SU-DHL-6 (cell line): ENCODE measurements around the gene NAV3.
"Not testable (repeated sequence)": the region's sequence is repeated elsewhere in the genome, so short reads cannot be mapped to it uniquely, and the experiment has no call there.

Experiments
- H2AFZ ChIP-seq: fragments of 200-600 bp; sonication (generic); 2 replicates; pipeline ENCODE4 v1.6.1; 2014; ENCODE audit warnings: low read depth, mild to moderate bottlenecking, moderate library complexity, mixed read lengths, antibody characterized with exemption, low read length; ENCODE audit not compliant: severe bottlenecking
- H3F3A ChIP-seq: fragments of 200-600 bp; shearing (Covaris generic); 2 replicates; pipeline ENCODE4 v1.6.0; 2016; ENCODE audit warnings: antibody characterized with exemption, mild to moderate bottlenecking; ENCODE audit not compliant: insufficient read depth
- H3K27ac ChIP-seq: fragments of 200-600 bp; sonication (generic); 2 replicates; pipeline ENCODE4 v1.5.1; 2016; ENCODE audit warnings: low read depth, mild to moderate bottlenecking, low read length, moderate library complexity, mixed read lengths
- H3K27me3 ChIP-seq: fragments of 200-600 bp; sonication (generic), shearing (Covaris generic); 2 replicates; pipeline ENCODE4 v1.6.0; 2014; ENCODE audit warnings: mild to moderate bottlenecking, low read length
- H3K36me3 ChIP-seq: fragments of 200-600 bp; sonication (generic); 2 replicates; pipeline ENCODE4 v1.6.1; 2014; ENCODE audit warnings: mild to moderate bottlenecking, low read length, mixed read lengths
- H3K4me2 ChIP-seq: fragments of 300-600, 200-600 bp; shearing (Covaris generic), sonication (generic); 2 replicates; pipeline ENCODE4 v1.6.0; 2014; ENCODE audit warnings: low read length, low read depth, mild to moderate bottlenecking; ENCODE audit not compliant: poor library complexity, severe bottlenecking
- H3K4me3 ChIP-seq: fragments of 200-600 bp; sonication (generic); 2 replicates; pipeline ENCODE4 v1.5.1; 2014; ENCODE audit warnings: antibody characterized with exemption, low read length, mild to moderate bottlenecking, mixed read lengths; ENCODE audit not compliant: insufficient read depth, poor library complexity, severe bottlenecking
- H3K79me2 ChIP-seq: fragments of 200-600 bp; sonication (generic); 2 replicates; pipeline ENCODE4 v1.6.1; 2014; ENCODE audit warnings: mild to moderate bottlenecking, low read length, moderate library complexity; ENCODE audit not compliant: insufficient read depth
- H3K9ac ChIP-seq: fragments of 200-600 bp; sonication (generic); 2 replicates; pipeline ENCODE4 v1.7.0; 2014; ENCODE audit warnings: mild to moderate bottlenecking, low read length
- H3K9me2 ChIP-seq: fragments of 200-600 bp; sonication (generic); replicated peaks from 2 replicates; pipeline ENCODE4 v1.6.1; 2014; ENCODE audit warnings: low read length; ENCODE audit not compliant: insufficient read depth
- H3K9me3 ChIP-seq: fragments of 200-600 bp; sonication (generic); 2 replicates; pipeline ENCODE4 v1.6.1; 2014; ENCODE audit warnings: low read length, mixed read lengths; ENCODE audit not compliant: insufficient read depth
- H4K20me1 ChIP-seq: fragments of 200-600 bp; sonication (generic); 2 replicates; pipeline ENCODE4 v1.6.1; 2014; ENCODE audit warnings: low read depth, mild to moderate bottlenecking, antibody characterized with exemption, low read length, moderate library complexity, mixed read lengths
- EZH2phosphoT487 ChIP-seq: fragments of 200-600 bp; sonication (generic), shearing (Covaris generic); conservative IDR thresholded peaks from 2 replicates; pipeline ENCODE4 v1.6.1; 2018; ENCODE audit warnings: mild to moderate bottlenecking, antibody characterized with exemption, low read length, moderate library complexity, mixed read lengths
- TF ChIP-seq, protein P1 (sequence below): fragments of 200-600 bp; sonication (generic); IDR thresholded peaks from one replicate; pipeline ENCODE4 v1.5.1; 2017; ENCODE audit warnings: antibody characterized with exemption, mild to moderate bottlenecking, low read length, moderate library complexity; ENCODE audit not compliant: insufficient read depth, poor library complexity, severe bottlenecking

Gene NAV3

DNA sequence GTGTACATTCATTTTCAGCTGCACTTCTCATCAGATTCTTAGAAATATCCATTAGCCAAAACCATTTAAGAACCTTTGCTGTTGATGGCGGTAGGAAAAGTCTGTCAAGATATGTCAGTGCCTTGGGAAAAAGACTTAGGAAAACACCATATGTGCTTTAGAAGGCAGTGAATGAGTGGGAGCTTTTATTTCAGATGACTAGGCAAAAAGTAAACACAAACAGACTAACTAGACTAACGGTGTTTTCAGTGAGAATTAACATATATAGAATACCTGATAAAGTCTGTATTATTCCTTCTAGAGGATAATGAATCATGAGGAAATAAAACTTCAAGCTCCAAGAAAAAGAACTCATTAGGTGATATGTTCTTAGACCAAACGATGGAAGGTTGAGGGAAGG lies 418.9 kb downstream of the NAV3 start:
- Histone ChIP-seq H3K9ac (no peak overlapping the region), H3K9me2 (no peaks in the 10 kb centered on the region), H3F3A (no peaks in the 10 kb centered on the region), H4K20me1 (no peaks in the 10 kb centered on the region), H3K27ac (no peak overlapping the region), H3K4me2 (no peak overlapping the region), H3K79me2 (no peaks in the 10 kb centered on the region), H3K36me3 (no peaks in the 10 kb centered on the region), H2AFZ (no peak overlapping the region), H3K27me3 (no peaks in the 10 kb centered on the region), H3K4me3 (no peak overlapping the region), H3K9me3 (no peaks in the 10 kb centered on the region)
- TF ChIP-seq EZH2phosphoT487, result no peak
- TF ChIP-seq, protein P1, sequence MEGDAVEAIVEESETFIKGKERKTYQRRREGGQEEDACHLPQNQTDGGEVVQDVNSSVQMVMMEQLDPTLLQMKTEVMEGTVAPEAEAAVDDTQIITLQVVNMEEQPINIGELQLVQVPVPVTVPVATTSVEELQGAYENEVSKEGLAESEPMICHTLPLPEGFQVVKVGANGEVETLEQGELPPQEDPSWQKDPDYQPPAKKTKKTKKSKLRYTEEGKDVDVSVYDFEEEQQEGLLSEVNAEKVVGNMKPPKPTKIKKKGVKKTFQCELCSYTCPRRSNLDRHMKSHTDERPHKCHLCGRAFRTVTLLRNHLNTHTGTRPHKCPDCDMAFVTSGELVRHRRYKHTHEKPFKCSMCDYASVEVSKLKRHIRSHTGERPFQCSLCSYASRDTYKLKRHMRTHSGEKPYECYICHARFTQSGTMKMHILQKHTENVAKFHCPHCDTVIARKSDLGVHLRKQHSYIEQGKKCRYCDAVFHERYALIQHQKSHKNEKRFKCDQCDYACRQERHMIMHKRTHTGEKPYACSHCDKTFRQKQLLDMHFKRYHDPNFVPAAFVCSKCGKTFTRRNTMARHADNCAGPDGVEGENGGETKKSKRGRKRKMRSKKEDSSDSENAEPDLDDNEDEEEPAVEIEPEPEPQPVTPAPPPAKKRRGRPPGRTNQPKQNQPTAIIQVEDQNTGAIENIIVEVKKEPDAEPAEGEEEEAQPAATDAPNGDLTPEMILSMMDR, result no peak

DNA sequence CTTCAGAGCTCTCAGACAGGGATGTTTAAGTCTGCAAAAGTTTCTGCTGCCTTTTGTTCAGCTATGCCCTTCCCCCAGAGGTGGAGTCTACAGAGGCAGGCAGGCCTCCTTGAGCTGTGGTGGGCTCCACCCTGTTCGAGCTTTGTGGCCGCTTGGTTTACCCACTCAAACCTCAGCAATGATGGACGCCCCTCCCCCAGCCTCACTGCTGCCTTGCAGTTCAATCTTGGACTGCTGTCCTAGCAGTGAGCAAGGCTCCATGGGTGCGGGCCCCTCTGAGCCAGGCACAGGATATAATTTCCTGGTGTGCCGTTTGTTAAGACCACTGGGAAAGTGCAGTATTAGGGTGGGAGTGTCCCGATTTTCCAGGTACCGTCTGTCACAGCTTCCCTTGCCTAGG lies 427.0 kb downstream of the NAV3 start:
- H3K27me3 ChIP-seq, H3K27ac ChIP-seq, H2AFZ ChIP-seq, H3K79me2 ChIP-seq, H4K20me1 ChIP-seq, H3K4me2 ChIP-seq, H3K36me3 ChIP-seq, H3K9ac ChIP-seq, H3K9me2 ChIP-seq, H3K9me3 ChIP-seq, H3K4me3 ChIP-seq, H3F3A ChIP-seq: not testable (repeated sequence)

DNA sequence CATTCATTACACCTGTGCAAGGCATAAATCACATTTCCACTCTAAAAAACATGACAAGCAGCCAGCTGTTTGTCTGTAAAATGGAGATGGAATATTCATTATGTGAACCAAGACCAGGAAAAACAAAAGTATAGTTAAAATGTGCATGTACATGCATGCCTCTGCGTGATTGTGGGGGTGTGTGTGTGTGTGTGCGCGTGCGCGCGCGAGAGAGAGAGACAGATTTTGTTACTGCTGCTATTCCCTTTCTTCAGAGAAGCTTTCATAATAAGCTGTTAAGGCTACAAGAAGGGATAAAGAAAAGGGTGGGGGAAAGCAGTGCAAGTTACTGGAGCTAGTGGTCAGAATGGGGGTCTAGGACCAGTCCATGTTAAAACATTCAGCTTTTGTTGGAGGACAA lies 430.3 kb downstream of the NAV3 start:
- Histone ChIP-seq H3K79me2 (no peaks in the 10 kb centered on the region), H3K27me3 (no peaks in the 10 kb centered on the region), H3K4me3 (no peak overlapping the region), H3K27ac (no peak overlapping the region), H3K36me3 (no peaks in the 10 kb centered on the region), H3K9me3 (no peaks in the 10 kb centered on the region), H4K20me1 (no peaks in the 10 kb centered on the region), H2AFZ (no peak overlapping the region), H3F3A (no peaks in the 10 kb centered on the region), H3K9me2 (no peaks in the 10 kb centered on the region), H3K9ac (no peak overlapping the region), H3K4me2 (no peak overlapping the region)
- no peak for TF ChIP-seq EZH2phosphoT487
- TF ChIP-seq, protein P1, result no peak

DNA sequence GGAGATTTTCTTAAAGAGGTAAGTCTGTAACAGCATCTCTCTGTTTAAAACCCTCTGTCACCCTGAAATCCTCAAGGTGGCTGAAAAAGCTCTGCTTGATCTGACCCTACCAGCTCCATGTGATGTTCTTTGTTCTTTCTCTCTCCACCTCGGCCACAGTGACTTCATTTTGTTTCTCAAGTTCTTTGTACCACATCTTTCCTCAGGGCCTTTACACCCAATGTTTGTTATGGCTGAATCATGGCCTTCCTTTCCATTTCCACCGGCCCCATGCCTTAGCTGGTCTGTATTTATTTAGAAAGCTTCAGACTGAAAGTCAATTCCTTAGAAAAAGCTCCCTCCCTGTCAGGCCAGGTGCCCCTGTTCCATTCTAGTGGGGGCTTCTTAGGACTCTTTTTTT lies 431.2 kb downstream of the NAV3 start:
- no peak overlapping the region for H2AFZ ChIP-seq
- no peak for TF ChIP-seq EZH2phosphoT487
- TF ChIP-seq, protein P1, result no peak
- no peaks in the 10 kb centered on the region for H3K9me3 ChIP-seq

More for the DNA sequence above, 431.2 kb downstream of the NAV3 start:
- H3K79me2 ChIP-seq, result no peaks in the 10 kb centered on the region
- no peaks in the 10 kb centered on the region for H3F3A ChIP-seq
- no peak overlapping the region for H3K27ac ChIP-seq
- no peaks in the 10 kb centered on the region for H4K20me1 ChIP-seq
- H3K27me3 ChIP-seq, result no peaks in the 10 kb centered on the region
- no peak overlapping the region for H3K4me2 ChIP-seq
- no peak overlapping the region for H3K4me3 ChIP-seq
- no peaks in the 10 kb centered on the region for H3K9me2 ChIP-seq
- H3K36me3 ChIP-seq, result no peaks in the 10 kb centered on the region
- H3K9ac ChIP-seq, result no peak overlapping the region
